Fibroblast of mammary gland (primary cell): Measurements from ENCODE around the gene ELMO3.
A peak's percentile ranks its signal among the peaks of the same experiment; 100 is the strongest.

Source experiments
- DNase-seq: peaks from one replicate; pipeline ENCODE4 v3.0.0-alpha.2; 2010; ENCODE audit warnings: low read depth
- H3K4me3 ChIP-seq: 2 replicates; pipeline ENCODE4 v1.5.1; 2011; ENCODE audit warnings: low read depth, mild to moderate bottlenecking, low read length, moderate library complexity; ENCODE audit not compliant: control insufficient read depth
- CTCF ChIP-seq: conservative IDR thresholded peaks from 2 replicates; pipeline ENCODE4 v1.5.1; 2011; ENCODE audit warnings: low read depth, low read length, inconsistent platforms; ENCODE audit not compliant: control insufficient read depth, insufficient read depth

Gene ELMO3

GRCh38 chr16:67226295-67226803 lies 27.4 kb downstream of the ELMO3 start:
- peak overlapping the region; percentile 97 for H3K4me3 ChIP-seq
- no peak for DNase-seq
- TF ChIP-seq CTCF: no peak

- peak; percentile 98 for DNase-seq
- TF ChIP-seq CTCF: no peak
Measured at GRCh38 chr16:67226804-67227566, 28.1 kb downstream of the ELMO3 start, which contains the start of gene TMEM208. TSS of gene TMEM208 (plus strand) at chr16:67227130. CDS start at chr16:67227219, 89 bp downstream.

GRCh38 chr16:67227567-67227921 lies 28.6 kb downstream of the ELMO3 start:
- no peak for DNase-seq
- TF ChIP-seq CTCF: no peak
- H3K4me3 ChIP-seq: peak overlapping the region; percentile 97

More at GRCh38 chr16:67226804-67227566, 28.1 kb downstream of the ELMO3 start, which contains the start of gene TMEM208:
- peak within 1 kb of the TSS; percentile 97 for H3K4me3 ChIP-seq

- H3K4me3 ChIP-seq: peak overlapping the region; percentile 97
- no peak for TF ChIP-seq CTCF
Measured at GRCh38 chr16:67228034-67228785, 29.3 kb downstream of the ELMO3 start.

GRCh38 chr16:67228905-67229304 lies 30.0 kb downstream of the ELMO3 start:
- H3K4me3 ChIP-seq: no peak overlapping the region
- no peak for DNase-seq

More at GRCh38 chr16:67228034-67228785, 29.3 kb downstream of the ELMO3 start:
- no peak for DNase-seq

More at GRCh38 chr16:67228905-67229304, 30.0 kb downstream of the ELMO3 start:
- no peak for TF ChIP-seq CTCF
